H1 (cell line): ENCODE measurements around the gene PATJ. TPM values are rescaled to one million over a fixed set of nuclear protein-coding genes. Genes with fewer than 3 reads are reported as not detected.

Source experiments
- EP300 ChIP-seq, 2 experiments: IDR thresholded peaks; 1 replicate in 1 of 2; 2 replicates in 1 of 2; pipeline ENCODE4 v1.6.1; 2011 to 2012; ENCODE audit warnings: low read depth in 2 of 2, low read length in 2 of 2, mild to moderate bottlenecking in 2 of 2, borderline replicate concordance in 1 of 2, inconsistent platforms in 1 of 2, moderate library complexity in 1 of 2
- HDAC6 ChIP-seq: IDR thresholded peaks from one replicate; pipeline ENCODE4 v1.7.1; 2012; ENCODE audit warnings: low read depth, mild to moderate bottlenecking, inconsistent platforms, low read length, moderate library complexity
- polyA plus RNA-seq, 7 experiments: library from polyadenylated mRNA; depleted of rRNA in 3 of 7; stranded (reverse) in 5 of 7; unstranded in 2 of 7; fragments of >200 nt in 5 of 7; fragments of 200-250 nt in 2 of 7; gene quantifications; 1 replicate in 5 of 7; 2 replicates in 1 of 7; 4 replicates in 1 of 7; pipeline versions ENCODE4 v1.2.1 to v1.2.3, GENCODE V29; 2011 to 2013; ENCODE audit warnings: missing spikeins in 2 of 7, mixed read lengths in 2 of 7
- total RNA-seq: library from RNA; stranded (reverse); fragmentation: NEBNext Ultra II Directional; extraction: Animal tissue kit (Norgen Biotek cat#: 25700); gene quantifications from 2 replicates; pipeline ENCODE4 v1.2.1, GENCODE V29; 2021

Gene PATJ
- total and polyA plus RNA-seq, 2 of the 8 experiments (the other 6 are each of a cell fraction or from before 2014, with no cell fraction given), result 8.2 to 55.6 TPM

DNA sequence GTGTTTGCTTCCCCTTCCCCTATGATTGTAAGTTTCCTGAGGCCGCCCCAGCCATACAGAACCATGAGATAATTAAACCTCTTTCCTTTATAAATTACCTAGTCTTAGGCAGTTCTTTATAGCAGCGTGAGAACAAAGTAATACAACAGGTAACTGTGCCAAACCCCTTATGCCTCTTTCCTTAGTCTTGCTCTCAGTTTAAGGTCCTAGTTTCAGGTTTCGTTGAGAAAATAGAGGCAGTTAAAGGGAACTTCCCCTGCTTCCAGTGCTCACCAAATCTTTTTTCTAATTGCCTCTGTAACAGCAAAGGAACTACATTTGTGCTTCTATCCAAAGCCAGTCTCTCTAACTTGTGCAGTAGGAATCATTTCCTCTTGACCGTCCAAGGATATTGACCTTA lies 164.8 kb downstream of the PATJ start (continued):
- TF ChIP-seq EP300 (IDR thresholded peaks at IDR 0.05; ENCODE audit: borderline replicate concordance in 1 of 2, low read depth in 2 of 2, low read length in 2 of 2), result no peak
- no peak for TF ChIP-seq HDAC6
